Epithelial cell of esophagus (primary cell): ENCODE measurements around the gene CACNB4.
"Not testable (repeated sequence)": the region's sequence is repeated elsewhere in the genome, so short reads cannot be mapped to it uniquely, and the experiment has no call there.

Experiments used
- DNase-seq: peaks from one replicate; pipeline ENCODE4 v3.0.0; 2010; ENCODE audit warnings: low read depth
- H3K4me3 ChIP-seq: 2 replicates; pipeline ENCODE4 v1.5.1; 2011; ENCODE audit warnings: mild to moderate bottlenecking, low read length, control low read depth
- CTCF ChIP-seq: IDR thresholded peaks from 2 replicates; pipeline ENCODE4 v1.5.1; 2011; ENCODE audit warnings: low read depth, mild to moderate bottlenecking, low read length, control low read depth, inconsistent platforms; ENCODE audit not compliant: insufficient read depth; ENCODE audit errors: missing control alignments

Gene CACNB4

GRCh38 chr2:151995161-151995557, 103.7 kb downstream of the CACNB4 start:
- TF ChIP-seq CTCF, result no peak
- no peak for DNase-seq
- H3K4me3 ChIP-seq, result no peak overlapping the region

- H3K4me3 ChIP-seq, DNase-seq: not testable (repeated sequence)
These were observed 104.7 kb downstream of the CACNB4 start for GRCh38 chr2:151994178-151994577.

GRCh38 chr2:151991010-151991409, 107.8 kb downstream of the CACNB4 start:
- TF ChIP-seq CTCF, result no peak
- no peak for DNase-seq
- H3K4me3 ChIP-seq, result no peak overlapping the region

- no peak overlapping the region for H3K4me3 ChIP-seq
- DNase-seq, result no peak
- no peak for TF ChIP-seq CTCF
These were observed 109.5 kb downstream of the CACNB4 start for GRCh38 chr2:151989378-151989777.

- no peak for TF ChIP-seq CTCF
- no peak for DNase-seq
- H3K4me3 ChIP-seq, result no peak overlapping the region
These were observed 111.4 kb downstream of the CACNB4 start for GRCh38 chr2:151987484-151987883.

- TF ChIP-seq CTCF, result no peak
- DNase-seq, result no peak
- H3K4me3 ChIP-seq, result no peak overlapping the region
These were observed 114.3 kb downstream of the CACNB4 start for GRCh38 chr2:151984424-151985083.

- DNase-seq, result no peak
- no peak overlapping the region for H3K4me3 ChIP-seq
- TF ChIP-seq CTCF, result no peak
These were observed 115.6 kb downstream of the CACNB4 start for GRCh38 chr2:151983221-151983620.
